PFSK-1 (cell line): ENCODE measurements around the gene KLHDC7B.

Experiments used
- FOXP2 ChIP-seq: optimal IDR thresholded peaks from 2 replicates; pipeline ENCODE3; 2011; ENCODE audit warnings: borderline replicate concordance, control low read depth, inconsistent platforms; ENCODE audit not compliant: insufficient read depth; ENCODE audit errors: extremely low read length, extremely low read depth
- POLR2AphosphoS5 ChIP-seq: IDR thresholded peaks from 2 replicates; pipeline ENCODE4 v1.6.1; 2012; ENCODE audit warnings: low read depth, mild to moderate bottlenecking, control low read depth, low read length, moderate library complexity
- REST ChIP-seq, 2 experiments: IDR thresholded peaks; 2 replicates each; pipeline versions ENCODE4 v1.6.1 to v1.8.0; 2011 to 2012; ENCODE audit warnings: low read depth in 2 of 2, low read length in 2 of 2, control low read depth in 1 of 2, inconsistent platforms in 1 of 2, mild to moderate bottlenecking in 1 of 2, moderate library complexity in 1 of 2; ENCODE audit not compliant: insufficient read depth in 1 of 2
- SIN3A ChIP-seq: IDR thresholded peaks from 2 replicates; pipeline ENCODE4 v1.6.1; 2012; ENCODE audit warnings: mild to moderate bottlenecking, low read length, moderate library complexity, borderline replicate concordance; ENCODE audit not compliant: insufficient read depth
- TAF1 ChIP-seq: IDR thresholded peaks from 2 replicates; pipeline ENCODE4 v1.6.1; 2012; ENCODE audit warnings: low read length, control low read depth, borderline replicate concordance; ENCODE audit not compliant: insufficient read depth

KLHDC7B gene

GRCh38 chr22:50531962-50532674 is 13.6 kb upstream of the KLHDC7B start:
- no peak for TF ChIP-seq TAF1
- no peak for TF ChIP-seq SIN3A
- TF ChIP-seq POLR2AphosphoS5, result no peak
- no peak for TF ChIP-seq FOXP2
- no peak for TF ChIP-seq REST (IDR thresholded peaks at IDR 0.05; ENCODE audit: insufficient read depth in 1 of 2, low read depth in 2 of 2, low read length in 2 of 2)

- no peak for TF ChIP-seq SIN3A
Observed at GRCh38 chr22:50532824-50533796, 12.6 kb upstream of the KLHDC7B start.

GRCh38 chr22:50535113-50535512 is 10.6 kb upstream of the KLHDC7B start:
- TF ChIP-seq SIN3A (no peak), REST (IDR thresholded peaks at IDR 0.05; ENCODE audit: insufficient read depth in 1 of 2, low read depth in 2 of 2, low read length in 2 of 2) (no peak), TAF1 (no peak), POLR2AphosphoS5 (no peak), FOXP2 (no peak)

- TF ChIP-seq POLR2AphosphoS5, result no peak
- TF ChIP-seq TAF1, result no peak
- no peak for TF ChIP-seq SIN3A
- TF ChIP-seq REST (IDR thresholded peaks at IDR 0.05; ENCODE audit: insufficient read depth in 1 of 2, low read depth in 2 of 2, low read length in 2 of 2), result no peak
- TF ChIP-seq FOXP2, result no peak
Observed at GRCh38 chr22:50536226-50536625, 9.5 kb upstream of the KLHDC7B start.

- no peak for TF ChIP-seq FOXP2
- no peak for TF ChIP-seq SIN3A
- no peak for TF ChIP-seq POLR2AphosphoS5
- TF ChIP-seq REST (IDR thresholded peaks at IDR 0.05; ENCODE audit: insufficient read depth in 1 of 2, low read depth in 2 of 2, low read length in 2 of 2), result no peak
- TF ChIP-seq TAF1, result no peak
Observed at GRCh38 chr22:50537765-50538164, 7.9 kb upstream of the KLHDC7B start.
